Activated T-cell treated with anti-CD3 and anti-CD28 coated beads, Interleukin-2, amount 50 U/mL, for 72 hours (primary cell): Measurements from ENCODE around the gene PTPRM. TPM values are rescaled to one million over a fixed set of nuclear protein-coding genes. Genes with fewer than 3 reads are reported as not detected.

Experiments used
- ATAC-seq, 2 donors: fragments of 150-1000 bp; cut with Tn5 transposase; replicated peaks in 1 of 2; 2 replicates each; pipeline ENCODE4 v1.10.0; 2021; ENCODE audit warnings: moderate library complexity in 2 of 2, mild to moderate bottlenecking in 1 of 2
- DNase-seq, 2 donors: peaks; one replicate each; pipeline ENCODE4 v3.0.0; 2021 to 2022; ENCODE audit warnings: mixed read lengths in 1 of 2
- H3K27ac Mint-ChIP-seq: one replicate; pipeline ENCODE4 v1.8.0; 2022; ENCODE audit warnings: mild to moderate bottlenecking, moderate library complexity, mixed read lengths
- H3K27me3 Mint-ChIP-seq: one replicate; pipeline ENCODE4 v1.8.0; 2022; ENCODE audit warnings: low read depth, mixed read lengths
- H3K36me3 Mint-ChIP-seq, 2 donors: one replicate each; pipeline ENCODE4 v1.8.0; 2022; ENCODE audit warnings: mixed read lengths in 2 of 2, mild to moderate bottlenecking in 1 of 2; ENCODE audit not compliant: insufficient read depth in 2 of 2
- H3K4me1 Mint-ChIP-seq: one replicate; pipeline ENCODE4 v1.8.0; 2022; ENCODE audit warnings: low read depth, mixed read lengths
- H3K4me3 Mint-ChIP-seq, 2 donors: one replicate each; pipeline ENCODE4 v1.8.0; 2022; ENCODE audit warnings: mild to moderate bottlenecking in 2 of 2, mixed read lengths in 2 of 2, moderate library complexity in 2 of 2
- H3K9me3 Mint-ChIP-seq, 2 donors: one replicate each; pipeline ENCODE4 v1.8.0; 2022; ENCODE audit warnings: mixed read lengths in 2 of 2
- total RNA-seq, 2 donors: library from RNA; stranded (reverse); gene quantifications; one replicate each; pipeline ENCODE4 v1.2.3, GENCODE V29; 2022

Gene PTPRM
- total RNA-seq, 2 donors from 2014 or later: 6.3 to 21.3 TPM

DNA sequence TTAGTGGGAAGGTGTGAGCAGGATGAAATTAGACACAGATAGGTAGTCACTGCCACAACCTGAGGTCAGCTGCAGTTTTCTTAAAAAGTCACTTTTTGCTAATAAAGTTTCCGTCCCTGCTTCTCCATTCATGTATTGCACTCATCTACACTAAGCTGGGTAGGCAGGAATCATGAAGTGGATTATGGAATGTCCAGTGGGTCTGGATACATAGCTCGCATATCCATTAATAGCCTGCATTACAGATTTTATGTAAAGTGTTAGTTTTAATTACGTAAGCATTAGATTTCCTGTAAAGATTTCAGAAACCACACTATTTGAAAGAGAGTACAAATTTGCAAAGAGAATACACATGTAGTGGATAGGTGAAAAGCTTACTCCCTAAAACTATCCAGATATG, 30.4 kb downstream of the PTPRM start:
- H3K4me3 Mint-ChIP-seq: no peak overlapping the region
- H3K27me3 Mint-ChIP-seq: no peaks in the 10 kb centered on the region
- no peak overlapping the region for H3K27ac Mint-ChIP-seq
- no peaks in the 10 kb centered on the region for H3K9me3 Mint-ChIP-seq
- no peaks in the 10 kb centered on the region for H3K36me3 Mint-ChIP-seq
- no peak for ATAC-seq
- no peaks in the 10 kb centered on the region for H3K4me1 Mint-ChIP-seq
- DNase-seq: no peak

DNA sequence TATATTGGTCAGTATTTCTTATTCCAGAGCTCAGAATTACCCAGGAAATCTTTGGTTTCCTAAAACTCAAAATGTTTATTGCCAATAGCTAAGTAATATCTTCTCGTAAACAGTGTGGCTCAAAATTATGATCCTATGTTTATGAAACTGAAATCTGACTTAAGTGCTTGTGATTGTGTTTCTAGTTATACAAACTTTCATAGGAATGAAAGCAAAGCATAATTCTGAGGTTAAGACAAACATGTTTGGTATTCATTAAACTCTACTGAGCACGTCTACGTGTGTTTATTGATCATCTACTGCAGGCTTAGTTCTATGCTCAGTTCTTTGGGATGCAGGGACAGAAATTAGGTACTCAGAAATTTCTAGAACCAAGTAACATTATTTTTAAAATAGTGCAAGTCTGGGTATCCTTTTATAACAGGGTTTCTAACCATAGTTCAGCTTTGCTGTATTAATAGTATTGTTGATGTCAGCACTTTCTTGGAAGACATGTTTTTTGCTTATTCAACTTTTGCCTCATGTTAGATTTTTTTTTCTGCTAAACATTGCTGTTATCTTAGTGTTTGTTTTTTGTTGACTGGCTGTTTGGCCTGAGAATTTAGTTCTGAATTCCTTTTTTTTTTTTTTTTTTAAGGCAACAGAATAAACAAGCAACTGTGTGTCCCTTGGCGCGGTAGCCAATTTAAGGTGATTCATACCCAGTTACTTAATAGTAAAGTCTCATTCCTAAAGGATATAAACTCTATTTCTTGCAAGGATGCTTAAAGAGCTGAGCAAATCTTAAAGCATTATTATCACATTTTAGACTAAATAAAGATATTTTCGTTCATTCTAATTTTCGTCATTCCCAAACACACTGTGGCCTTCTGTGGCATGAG, 31.3 kb downstream of the PTPRM start:
- no peak overlapping the region for H3K27ac Mint-ChIP-seq
- no peak overlapping the region for H3K4me3 Mint-ChIP-seq
- no peaks in the 10 kb centered on the region for H3K27me3 Mint-ChIP-seq
- no peaks in the 10 kb centered on the region for H3K4me1 Mint-ChIP-seq
- no peak for ATAC-seq
- no peaks in the 10 kb centered on the region for H3K36me3 Mint-ChIP-seq
- DNase-seq: no peak
- no peaks in the 10 kb centered on the region for H3K9me3 Mint-ChIP-seq

DNA sequence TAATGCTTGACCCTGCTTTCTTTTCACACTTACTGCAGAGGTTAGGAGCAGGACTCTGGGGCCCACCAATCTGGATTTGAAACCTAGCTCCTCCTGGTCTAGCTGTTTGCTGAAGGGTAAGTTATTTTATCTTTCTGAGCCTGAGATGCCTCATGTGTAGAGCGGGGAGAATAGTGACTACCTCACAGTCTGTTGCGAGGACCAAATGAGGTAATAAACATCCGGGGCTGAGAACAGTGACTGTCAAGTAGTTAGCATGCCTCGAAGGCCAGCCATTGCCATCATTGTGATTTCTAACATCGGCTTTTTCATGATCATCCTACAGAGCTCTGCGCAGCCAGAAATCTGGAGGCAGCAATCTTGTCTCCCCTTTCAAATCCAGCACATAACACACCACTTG, 32.9 kb downstream of the PTPRM start:
- no peak for DNase-seq
- H3K27me3 Mint-ChIP-seq: no peaks in the 10 kb centered on the region
- ATAC-seq: no peak
- no peak overlapping the region for H3K4me3 Mint-ChIP-seq
- no peaks in the 10 kb centered on the region for H3K4me1 Mint-ChIP-seq
- no peak overlapping the region for H3K27ac Mint-ChIP-seq
- H3K9me3 Mint-ChIP-seq: no peaks in the 10 kb centered on the region
- no peaks in the 10 kb centered on the region for H3K36me3 Mint-ChIP-seq

- Mint-ChIP-seq H3K4me3 (no peak overlapping the region), H3K4me1 (no peaks in the 10 kb centered on the region), H3K27me3 (no peaks in the 10 kb centered on the region), H3K27ac (no peak overlapping the region), H3K9me3 (no peaks in the 10 kb centered on the region), H3K36me3 (no peaks in the 10 kb centered on the region)
- DNase-seq (no peak), ATAC-seq (no peak)
Measured at GRCh38 chr18:7600528-7601245, 33.6 kb downstream of the PTPRM start.

- Mint-ChIP-seq H3K4me3 (no peak overlapping the region), H3K4me1 (no peaks in the 10 kb centered on the region), H3K27me3 (no peaks in the 10 kb centered on the region), H3K27ac (no peak overlapping the region), H3K9me3 (no peaks in the 10 kb centered on the region), H3K36me3 (no peaks in the 10 kb centered on the region)
- no peak for ATAC-seq
- DNase-seq: no peak
Measured at GRCh38 chr18:7601246-7601615, 34.1 kb downstream of the PTPRM start.

GRCh38 chr18:7601936-7602335, 34.8 kb downstream of the PTPRM start:
- H3K27ac Mint-ChIP-seq: no peak overlapping the region
- no peaks in the 10 kb centered on the region for H3K36me3 Mint-ChIP-seq

GRCh38 chr18:7603259-7604000, 36.3 kb downstream of the PTPRM start:
- no peaks in the 10 kb centered on the region for H3K27me3 Mint-ChIP-seq
- no peak overlapping the region for H3K27ac Mint-ChIP-seq
- no peaks in the 10 kb centered on the region for H3K4me1 Mint-ChIP-seq
- DNase-seq: no peak
- no peaks in the 10 kb centered on the region for H3K9me3 Mint-ChIP-seq
- no peak for ATAC-seq
- H3K4me3 Mint-ChIP-seq: no peak overlapping the region
- H3K36me3 Mint-ChIP-seq: no peaks in the 10 kb centered on the region

More at GRCh38 chr18:7601936-7602335, 34.8 kb downstream of the PTPRM start:
- H3K4me1 Mint-ChIP-seq: no peaks in the 10 kb centered on the region
- H3K27me3 Mint-ChIP-seq: no peaks in the 10 kb centered on the region
- no peak overlapping the region for H3K4me3 Mint-ChIP-seq
- H3K9me3 Mint-ChIP-seq: no peaks in the 10 kb centered on the region
- ATAC-seq: no peak
- DNase-seq: no peak

DNA sequence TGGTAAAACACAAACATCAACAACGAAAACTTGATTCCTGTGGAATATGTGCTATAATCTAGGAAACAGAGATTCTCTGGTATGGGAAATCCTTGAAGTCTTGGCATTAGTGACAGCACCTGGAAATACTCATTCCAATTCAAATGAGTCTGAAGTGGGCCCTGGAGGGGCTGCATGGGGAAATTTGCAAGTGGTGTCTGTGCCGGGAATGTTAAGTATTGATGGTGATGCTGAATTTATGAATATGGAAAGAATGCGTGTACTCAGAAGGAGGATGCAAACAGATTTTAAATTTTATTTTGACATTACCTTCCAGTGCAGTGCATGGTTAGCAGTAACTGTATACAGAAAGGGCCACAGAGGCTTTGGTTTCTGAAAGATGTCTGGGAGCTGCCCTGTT, 37.2 kb downstream of the PTPRM start:
- Mint-ChIP-seq H3K27ac (no peak overlapping the region), H3K9me3 (no peaks in the 10 kb centered on the region), H3K27me3 (no peaks in the 10 kb centered on the region), H3K4me3 (no peak overlapping the region), H3K36me3 (no peaks in the 10 kb centered on the region), H3K4me1 (no peaks in the 10 kb centered on the region)
- no peak for ATAC-seq
- DNase-seq: no peak

DNA sequence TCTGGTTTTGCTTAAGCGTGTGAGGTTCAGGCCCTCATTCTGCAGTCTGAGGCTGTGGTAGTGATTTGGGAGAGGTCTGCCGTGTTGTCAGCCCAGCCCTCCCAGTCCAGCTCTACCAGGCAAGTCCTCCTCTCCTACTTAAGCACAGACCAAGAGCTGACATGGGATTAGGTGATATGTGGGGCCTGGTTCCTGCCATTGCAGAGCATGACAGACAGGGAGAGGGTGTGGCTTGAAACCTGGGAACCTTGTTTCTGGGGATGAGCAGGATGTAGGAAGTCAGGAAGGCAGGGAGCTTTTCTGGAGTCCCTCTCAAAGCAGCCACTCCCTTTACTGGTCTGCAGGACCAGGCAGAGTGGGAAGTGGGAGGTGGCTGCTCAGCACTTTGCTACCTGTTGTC, 38.6 kb downstream of the PTPRM start:
- Mint-ChIP-seq H3K27me3 (no peaks in the 10 kb centered on the region), H3K4me1 (no peaks in the 10 kb centered on the region), H3K4me3 (no peak overlapping the region), H3K27ac (no peak overlapping the region), H3K9me3 (no peaks in the 10 kb centered on the region), H3K36me3 (no peaks in the 10 kb centered on the region)
- ATAC-seq (no peak), DNase-seq (no peak)

- Mint-ChIP-seq H3K27ac (no peak overlapping the region), H3K9me3 (peaks cover 0 to 2% of the 10 kb centered on the region in 2 donors), H3K27me3 (no peaks in the 10 kb centered on the region), H3K4me1 (no peaks in the 10 kb centered on the region), H3K4me3 (no peak overlapping the region), H3K36me3 (no peaks in the 10 kb centered on the region)
- no peak for ATAC-seq
- no peak for DNase-seq
Measured at GRCh38 chr18:7607540-7608173, 40.5 kb downstream of the PTPRM start.

DNA sequence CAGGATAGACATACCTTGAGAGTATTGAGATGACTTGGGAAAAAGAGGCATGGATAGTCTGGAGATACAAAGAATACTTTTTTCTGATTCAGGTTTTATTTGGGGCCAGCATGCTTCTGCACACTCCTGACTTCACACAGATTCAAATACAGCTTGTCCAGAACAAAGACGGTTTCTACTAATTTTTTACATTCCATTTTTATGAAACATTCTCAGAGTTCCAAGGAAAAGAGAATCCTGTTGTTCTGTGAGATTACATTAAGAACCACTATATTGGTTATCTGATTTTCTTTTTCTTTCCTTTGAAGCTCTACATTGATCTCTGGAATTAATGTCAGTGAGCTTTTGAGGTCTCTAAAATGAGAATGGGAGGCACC, 41.0 kb downstream of the PTPRM start:
- H3K9me3 Mint-ChIP-seq: peaks cover 0 to 2% of the 10 kb centered on the region in 2 donors
- no peak overlapping the region for H3K27ac Mint-ChIP-seq
- no peaks in the 10 kb centered on the region for H3K36me3 Mint-ChIP-seq
- no peak overlapping the region for H3K4me3 Mint-ChIP-seq
- ATAC-seq (no peak), DNase-seq (no peak)
- no peaks in the 10 kb centered on the region for H3K27me3 Mint-ChIP-seq
- H3K4me1 Mint-ChIP-seq: no peaks in the 10 kb centered on the region

- Mint-ChIP-seq H3K4me3 (no peak overlapping the region), H3K36me3 (no peaks in the 10 kb centered on the region), H3K4me1 (no peaks in the 10 kb centered on the region), H3K27me3 (no peaks in the 10 kb centered on the region), H3K9me3 (peaks cover 0 to 2% of the 10 kb centered on the region in 2 donors), H3K27ac (no peak overlapping the region)
- no peak for ATAC-seq
- no peak for DNase-seq
Measured at GRCh38 chr18:7608781-7609201, 41.7 kb downstream of the PTPRM start.

GRCh38 chr18:7609617-7610016, 42.5 kb downstream of the PTPRM start:
- ATAC-seq: no peak
- Mint-ChIP-seq H3K27ac (no peak overlapping the region), H3K4me3 (no peak overlapping the region), H3K27me3 (no peaks in the 10 kb centered on the region), H3K9me3 (peaks cover 0 to 2% of the 10 kb centered on the region in 2 donors), H3K36me3 (no peaks in the 10 kb centered on the region), H3K4me1 (no peaks in the 10 kb centered on the region)
- no peak for DNase-seq
